ENCODE results near the gene USP11. TPM values are rescaled to one million over a fixed set of nuclear protein-coding genes. Genes with fewer than 3 reads are reported as not detected.

The USP11 gene
- total RNA-seq, 1 donor from 2014 or later, result 27.3 TPM

DNA sequence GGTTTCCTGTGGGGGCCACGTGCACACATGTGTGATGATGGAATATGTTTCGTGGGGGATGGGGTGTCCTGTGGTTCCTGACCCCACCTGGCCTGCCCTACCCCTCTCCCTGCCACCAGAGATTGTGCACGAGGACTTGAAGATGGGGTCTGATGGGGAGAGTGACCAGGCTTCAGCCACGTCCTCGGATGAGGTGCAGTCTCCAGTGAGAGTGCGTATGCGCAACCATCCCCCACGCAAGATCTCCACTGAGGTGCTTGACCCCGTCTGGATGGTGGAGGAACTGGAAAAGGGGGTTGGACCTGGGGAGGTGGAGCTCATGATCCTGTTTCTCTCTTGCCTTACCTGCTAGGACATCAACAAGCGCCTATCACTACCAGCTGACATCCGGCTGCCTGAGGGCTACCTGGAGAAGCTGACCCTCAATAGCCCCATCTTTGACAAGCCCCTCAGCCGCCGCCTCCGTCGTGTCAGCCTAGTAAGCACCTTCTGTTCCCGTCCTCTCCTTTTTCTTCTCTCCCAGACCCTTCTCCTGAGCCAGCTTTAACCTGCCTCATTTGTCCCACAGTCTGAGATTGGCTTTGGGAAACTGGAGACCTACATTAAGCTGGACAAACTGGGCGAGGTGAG lies 8.4 kb upstream of the USP11 start:
- Mint-ChIP-seq H3K36me3 (ENCODE audit: low read depth) (peaks cover 43% of the 10 kb centered on the region), H3K9me3 (no peaks in the 10 kb centered on the region), H3K4me3 (no peak overlapping the region), H3K27me3 (no peaks in the 10 kb centered on the region), H3K4me1 (peaks cover 19% of the 10 kb centered on the region), H3K27ac (no peak overlapping the region)
- intact Hi-C loops (cut with micrococcal nuclease), result no loop called here
- DNase-seq, result no peak

DNA sequence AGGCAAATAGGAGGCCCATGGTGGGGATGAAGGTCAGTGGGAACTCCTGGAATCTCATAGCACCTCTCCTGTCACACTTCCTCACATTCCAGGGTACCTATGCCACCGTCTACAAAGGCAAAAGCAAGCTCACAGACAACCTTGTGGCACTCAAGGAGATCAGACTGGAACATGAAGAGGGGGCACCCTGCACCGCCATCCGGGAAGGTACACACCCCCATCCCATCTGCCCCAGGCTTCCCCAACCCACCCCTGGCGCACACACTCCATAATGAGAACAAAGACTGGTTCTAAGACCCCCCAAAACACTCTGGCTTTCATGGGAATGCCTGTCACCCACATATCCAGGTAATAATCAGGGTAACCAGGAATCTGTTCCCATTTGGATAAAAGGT lies 7.9 kb upstream of the USP11 start:
- Mint-ChIP-seq H3K27ac (no peak overlapping the region), H3K9me3 (peaks cover under 1% of the 10 kb centered on the region), H3K36me3 (ENCODE audit: low read depth) (peaks cover 43% of the 10 kb centered on the region), H3K4me3 (no peak overlapping the region), H3K27me3 (no peaks in the 10 kb centered on the region), H3K4me1 (peaks cover 15% of the 10 kb centered on the region)
- intact Hi-C loops (cut with micrococcal nuclease), result no loop called here
- no peak for DNase-seq

DNA sequence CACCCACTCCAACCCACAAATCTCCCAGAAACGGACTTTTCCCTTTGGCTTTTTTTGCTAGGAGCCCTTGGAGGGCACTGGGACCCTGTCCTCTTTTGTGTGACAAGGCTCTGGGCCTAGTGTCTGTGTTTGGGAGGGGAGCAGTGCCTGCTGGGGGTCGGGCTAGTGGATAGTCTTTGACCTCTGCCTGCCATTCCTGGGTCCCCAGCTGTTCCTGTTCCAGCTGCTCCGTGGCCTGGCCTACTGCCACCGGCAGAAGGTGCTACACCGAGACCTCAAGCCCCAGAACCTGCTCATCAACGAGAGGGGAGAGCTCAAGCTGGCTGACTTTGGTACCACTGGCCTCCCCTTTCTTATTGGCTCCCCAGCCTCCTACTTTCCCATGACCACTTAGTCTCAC lies 6.7 kb upstream of the USP11 start:
- H3K4me1 Mint-ChIP-seq, result peaks cover 6% of the 10 kb centered on the region
- H3K27me3 Mint-ChIP-seq, result no peaks in the 10 kb centered on the region
- peaks cover 45% of the 10 kb centered on the region for H3K36me3 Mint-ChIP-seq (ENCODE audit: low read depth)
- DNase-seq, result no peak
- H3K4me3 Mint-ChIP-seq, result no peak overlapping the region
- peaks cover 4% of the 10 kb centered on the region for H3K9me3 Mint-ChIP-seq
- intact Hi-C loops (cut with micrococcal nuclease), result no loop called here
- H3K27ac Mint-ChIP-seq, result no peak overlapping the region

GRCh38 chrX:47226531-47227333 lies 6.1 kb upstream of the USP11 start:
- no peak overlapping the region for H3K4me3 Mint-ChIP-seq
- H3K4me1 Mint-ChIP-seq, result peaks cover 6% of the 10 kb centered on the region
- peaks cover 4% of the 10 kb centered on the region for H3K9me3 Mint-ChIP-seq
- intact Hi-C loops (cut with micrococcal nuclease), result no loop called here
- no peaks in the 10 kb centered on the region for H3K27me3 Mint-ChIP-seq
- peaks cover 45% of the 10 kb centered on the region for H3K36me3 Mint-ChIP-seq (ENCODE audit: low read depth)
- DNase-seq, result no peak
- H3K27ac Mint-ChIP-seq, result no peak overlapping the region

- Mint-ChIP-seq H3K9me3 (peaks cover 4% of the 10 kb centered on the region), H3K4me1 (peaks cover 5% of the 10 kb centered on the region), H3K4me3 (no peak overlapping the region), H3K27ac (no peak overlapping the region), H3K36me3 (ENCODE audit: low read depth) (peaks cover 42% of the 10 kb centered on the region), H3K27me3 (no peaks in the 10 kb centered on the region)
- intact Hi-C loops (cut with micrococcal nuclease), result no loop called here
- no peak for DNase-seq
Observed at GRCh38 chrX:47227334-47227583, 5.5 kb upstream of the USP11 start.

- Mint-ChIP-seq H3K36me3 (ENCODE audit: low read depth) (peaks cover 37% of the 10 kb centered on the region), H3K4me1 (peaks cover 9% of the 10 kb centered on the region), H3K27me3 (peaks cover 3% of the 10 kb centered on the region), H3K9me3 (peaks cover 4% of the 10 kb centered on the region), H3K4me3 (no peak overlapping the region), H3K27ac (no peak overlapping the region)
- no peak for DNase-seq
- intact Hi-C loops (cut with micrococcal nuclease), result no loop called here
Observed at GRCh38 chrX:47228550-47229270, 4.1 kb upstream of the USP11 start.

DNA sequence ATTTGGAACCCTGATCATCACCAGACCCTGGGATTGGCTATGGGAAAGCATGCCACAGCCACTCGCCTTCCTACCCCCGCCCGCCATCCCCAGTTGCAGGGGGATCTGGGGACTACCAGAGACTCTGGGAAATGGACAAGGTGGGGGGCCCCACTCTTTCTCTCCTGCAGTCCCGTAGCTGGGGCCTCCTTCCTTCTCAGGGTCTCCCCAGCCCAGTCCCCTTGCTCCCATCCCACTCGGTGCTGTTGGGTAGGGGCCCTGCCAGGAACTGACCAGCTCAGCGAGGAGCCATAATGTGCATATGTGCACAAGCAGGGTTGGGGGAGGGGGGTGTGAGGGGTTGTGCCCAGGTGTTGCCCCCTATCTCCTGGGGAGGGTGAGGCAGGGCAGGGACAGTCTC lies 3.4 kb upstream of the USP11 start:
- intact Hi-C loops (cut with micrococcal nuclease), result no loop called here
- Mint-ChIP-seq H3K4me3 (no peak overlapping the region), H3K4me1 (peaks cover 9% of the 10 kb centered on the region), H3K36me3 (ENCODE audit: low read depth) (peaks cover 33% of the 10 kb centered on the region), H3K27me3 (peaks cover 3% of the 10 kb centered on the region), H3K27ac (no peak overlapping the region), H3K9me3 (peaks cover 4% of the 10 kb centered on the region)
- DNase-seq, result no peak

- intact Hi-C loops (cut with micrococcal nuclease), result loop anchor here (5.0 kb wide), 1 partner anchor 37 kb away; no protein-coding TSS in a partner anchor
- Mint-ChIP-seq H3K27me3 (peaks cover 3% of the 10 kb centered on the region), H3K4me3 (no peak overlapping the region), H3K36me3 (ENCODE audit: low read depth) (peaks cover 29% of the 10 kb centered on the region), H3K27ac (peak overlapping the region; percentile 79), H3K4me1 (peaks cover 10% of the 10 kb centered on the region), H3K9me3 (peaks cover 4% of the 10 kb centered on the region)
- DNase-seq, result no peak
Observed at GRCh38 chrX:47230136-47230868, 2.5 kb upstream of the USP11 start.

DNA sequence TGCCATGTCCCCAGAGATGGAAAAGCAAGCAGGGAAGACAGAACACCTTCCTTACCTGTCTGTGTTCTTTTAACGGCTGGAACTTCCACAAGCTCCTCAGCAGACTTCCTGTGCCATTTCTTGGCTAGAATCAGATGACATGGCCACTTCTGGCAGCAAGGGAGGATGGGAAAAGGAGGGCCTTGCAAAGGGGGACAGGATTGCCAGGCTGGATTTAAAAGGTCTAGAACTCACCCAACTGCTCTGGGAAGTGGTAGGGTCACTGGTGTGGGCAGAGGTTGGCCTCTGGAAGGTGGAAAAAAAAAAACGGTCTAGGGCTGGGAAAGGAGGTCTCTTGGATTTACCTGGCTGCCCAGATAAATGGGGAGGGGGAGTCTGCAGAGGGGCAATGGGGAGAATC lies 1.6 kb upstream of the USP11 start:
- intact Hi-C loops (cut with micrococcal nuclease), result loop anchor here (5.0 kb wide), 1 partner anchor 36 kb away; no protein-coding TSS in a partner anchor
- DNase-seq, result no peak
- H3K4me3 Mint-ChIP-seq, result no peak overlapping the region
- H3K27me3 Mint-ChIP-seq, result peaks cover 3% of the 10 kb centered on the region
- H3K36me3 Mint-ChIP-seq (ENCODE audit: low read depth), result peaks cover 26% of the 10 kb centered on the region
- peaks cover 19% of the 10 kb centered on the region for H3K4me1 Mint-ChIP-seq
- H3K27ac Mint-ChIP-seq, result peak overlapping the region; percentile 34
- peaks cover 4% of the 10 kb centered on the region for H3K9me3 Mint-ChIP-seq

- Mint-ChIP-seq H3K4me1 (peaks cover 20% of the 10 kb centered on the region), H3K27me3 (peaks cover 3% of the 10 kb centered on the region), H3K4me3 (peak overlapping the region; percentile 87), H3K36me3 (ENCODE audit: low read depth) (peaks cover 22% of the 10 kb centered on the region), H3K27ac (peak overlapping the region; percentile 98), H3K9me3 (peaks cover 4% of the 10 kb centered on the region)
- peak; percentile 62 for DNase-seq
- intact Hi-C loops (cut with micrococcal nuclease), result loop anchor here (2.0 to 5.0 kb wide), 3 partner anchors 35 to 251 kb away; partner anchors contain the start of genes NDUFB11, RBM10 and ZNF41
Observed at GRCh38 chrX:47232197-47232802, 509 bp upstream of the USP11 start.

GRCh38 chrX:47233333-47234113 lies 714 bp downstream of the USP11 start:
- intact Hi-C loops (cut with micrococcal nuclease), result loop anchor here (1.0 to 5.0 kb wide), 6 partner anchors 15 to 417 kb away; partner anchors contain the start of genes CDK16, ELK1, NDUFB11 and RBM10
- Mint-ChIP-seq H3K9me3 (peaks cover 4% of the 10 kb centered on the region), H3K27ac (peak overlapping the region; percentile 98), H3K4me1 (peaks cover 20% of the 10 kb centered on the region), H3K36me3 (ENCODE audit: low read depth) (peaks cover 18% of the 10 kb centered on the region), H3K4me3 (peak overlapping the region; percentile 87), H3K27me3 (peaks cover 3% of the 10 kb centered on the region)
- peak; percentile 97 for DNase-seq

DNA sequence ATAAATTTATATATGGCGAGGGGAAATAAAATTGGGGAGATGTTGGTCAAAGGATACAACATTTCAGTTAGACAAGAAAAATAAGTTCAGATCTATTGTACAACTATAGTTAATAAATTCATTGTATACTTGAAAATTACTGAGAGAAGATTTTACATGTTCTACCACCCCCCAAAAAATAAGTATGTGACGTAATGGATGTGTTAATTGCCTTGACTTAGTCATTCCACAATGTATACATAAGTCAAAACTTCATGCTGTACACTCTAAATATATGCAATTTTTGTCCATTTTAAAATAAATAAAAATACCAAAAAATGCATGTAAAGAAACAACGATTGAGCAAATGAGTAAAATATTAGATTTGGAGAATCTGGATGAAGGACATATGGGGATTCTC lies 1.8 kb downstream of the USP11 start:
- H3K27me3 Mint-ChIP-seq, result peaks cover 3% of the 10 kb centered on the region
- H3K4me3 Mint-ChIP-seq, result peak overlapping the region; percentile 87
- intact Hi-C loops (cut with micrococcal nuclease), result loop anchor here (5.0 kb wide), 1 partner anchor 33 kb away; no protein-coding TSS in a partner anchor
- peaks cover 20% of the 10 kb centered on the region for H3K4me1 Mint-ChIP-seq
- no peak overlapping the region for H3K27ac Mint-ChIP-seq
- peaks cover 15% of the 10 kb centered on the region for H3K36me3 Mint-ChIP-seq (ENCODE audit: low read depth)
- H3K9me3 Mint-ChIP-seq, result peaks cover 4% of the 10 kb centered on the region
- DNase-seq, result no peak
